ENCODE measurements around the gene GALNT3.

GALNT3 gene

DNA sequence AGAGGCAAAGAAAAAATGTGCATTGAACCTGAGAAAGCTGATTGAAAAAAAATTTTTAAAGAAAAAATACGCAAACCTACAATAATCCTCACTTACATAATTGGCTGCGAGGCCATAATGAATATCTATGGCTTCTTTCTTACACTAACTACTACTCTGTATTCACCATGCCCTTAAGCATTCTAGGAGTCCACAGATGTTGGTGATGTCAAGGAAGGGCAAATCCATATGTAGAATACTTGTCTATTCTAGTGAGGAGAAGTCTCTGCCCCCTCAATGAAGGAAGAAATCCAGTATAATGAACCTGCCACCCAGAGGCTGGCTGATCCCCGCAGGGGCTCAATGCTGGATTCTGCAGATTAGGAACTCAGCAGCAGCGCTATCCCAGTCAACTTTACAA, 14.3 kb downstream of the GALNT3 start:
- H3K27ac ChIP-seq, result peak overlapping the region; percentile 90
- TF ChIP-seq, protein P1, sequence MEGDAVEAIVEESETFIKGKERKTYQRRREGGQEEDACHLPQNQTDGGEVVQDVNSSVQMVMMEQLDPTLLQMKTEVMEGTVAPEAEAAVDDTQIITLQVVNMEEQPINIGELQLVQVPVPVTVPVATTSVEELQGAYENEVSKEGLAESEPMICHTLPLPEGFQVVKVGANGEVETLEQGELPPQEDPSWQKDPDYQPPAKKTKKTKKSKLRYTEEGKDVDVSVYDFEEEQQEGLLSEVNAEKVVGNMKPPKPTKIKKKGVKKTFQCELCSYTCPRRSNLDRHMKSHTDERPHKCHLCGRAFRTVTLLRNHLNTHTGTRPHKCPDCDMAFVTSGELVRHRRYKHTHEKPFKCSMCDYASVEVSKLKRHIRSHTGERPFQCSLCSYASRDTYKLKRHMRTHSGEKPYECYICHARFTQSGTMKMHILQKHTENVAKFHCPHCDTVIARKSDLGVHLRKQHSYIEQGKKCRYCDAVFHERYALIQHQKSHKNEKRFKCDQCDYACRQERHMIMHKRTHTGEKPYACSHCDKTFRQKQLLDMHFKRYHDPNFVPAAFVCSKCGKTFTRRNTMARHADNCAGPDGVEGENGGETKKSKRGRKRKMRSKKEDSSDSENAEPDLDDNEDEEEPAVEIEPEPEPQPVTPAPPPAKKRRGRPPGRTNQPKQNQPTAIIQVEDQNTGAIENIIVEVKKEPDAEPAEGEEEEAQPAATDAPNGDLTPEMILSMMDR (conservative IDR thresholded peaks at IDR 0.05), result no peak

GRCh38 chr2:165778653-165779451, 15.2 kb downstream of the GALNT3 start:
- peak overlapping the region; percentile 90 for H3K27ac ChIP-seq
- TF ChIP-seq, protein P1 (conservative IDR thresholded peaks at IDR 0.05), result peak; percentile 76

- TF ChIP-seq, protein P1 (conservative IDR thresholded peaks at IDR 0.05), result no peak
- H3K27ac ChIP-seq, result peak overlapping the region; percentile 90
Measured at GRCh38 chr2:165778187-165778556, 15.9 kb downstream of the GALNT3 start.

GRCh38 chr2:165777522-165778186, 16.4 kb downstream of the GALNT3 start:
- H3K27ac ChIP-seq, result peak overlapping the region; percentile 90
- TF ChIP-seq, protein P1 (conservative IDR thresholded peaks at IDR 0.05), result no peak

- TF ChIP-seq, protein P1 (conservative IDR thresholded peaks at IDR 0.05), result no peak
- H3K27ac ChIP-seq, result peak overlapping the region; percentile 90
Measured at GRCh38 chr2:165776796-165777195, 17.3 kb downstream of the GALNT3 start.

DNA sequence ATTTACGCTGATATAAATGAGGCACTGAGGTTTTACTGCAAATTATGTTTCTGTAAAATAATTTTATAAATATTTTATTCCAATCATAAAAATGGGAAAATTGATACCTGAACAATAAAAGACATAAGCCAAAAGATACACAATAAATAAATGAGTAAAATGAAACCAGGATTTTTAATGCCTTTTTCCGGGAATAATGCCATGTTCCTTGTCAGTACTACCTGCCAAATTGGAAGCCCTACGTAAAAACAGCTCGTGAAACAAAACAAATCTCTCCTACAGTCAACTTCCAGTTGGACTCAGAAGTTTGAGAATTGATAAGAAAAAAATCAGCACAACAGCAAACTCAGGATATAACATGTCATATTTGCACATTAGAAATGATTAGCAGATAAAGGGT, 18.0 kb downstream of the GALNT3 start:
- TF ChIP-seq, protein P1 (conservative IDR thresholded peaks at IDR 0.05), result no peak

GRCh38 chr2:165773684-165774083, 20.4 kb downstream of the GALNT3 start:
- peak overlapping the region; percentile 90; the same call in 1 of the 2 replicates for H3K27ac ChIP-seq
- TF ChIP-seq, protein P1 (conservative IDR thresholded peaks at IDR 0.05), result no peak

More for the DNA sequence above, 18.0 kb downstream of the GALNT3 start:
- peak overlapping the region; percentile 90 for H3K27ac ChIP-seq
